ENCODE measurements around the gene JMJD8.

Gene JMJD8

GRCh38 chr16:637081-638018, 46.8 kb downstream of the JMJD8 start:
- DNase-seq = peak; percentile 66

- DNase-seq = peak; percentile 93
Observed at GRCh38 chr16:636206-637080, 47.7 kb downstream of the JMJD8 start, which contains the start of gene METTL26. Gene METTL26 (minus strand): TSS chr16:636305. CDS start chr16:636290, 15 bp downstream.

- DNase-seq = no peak
Observed at GRCh38 chr16:635573-636205, 48.4 kb downstream of the JMJD8 start.

GRCh38 chr16:634996-635395, 49.1 kb downstream of the JMJD8 start:
- DNase-seq = no peak

- no peak for DNase-seq
Observed at GRCh38 chr16:634051-634670, 50.0 kb downstream of the JMJD8 start.

- DNase-seq = no peak
Observed at GRCh38 chr16:633336-634050, 50.6 kb downstream of the JMJD8 start.

GRCh38 chr16:632486-633335, 51.4 kb downstream of the JMJD8 start:
- no peak for DNase-seq

- DNase-seq = no peak
Observed at GRCh38 chr16:631808-632358, 52.3 kb downstream of the JMJD8 start.
